ENCODE measurements around the gene ABCA13. TPM values are rescaled to one million over a fixed set of nuclear protein-coding genes. Genes with fewer than 3 reads are reported as not detected.

Gene ABCA13
- polyA plus RNA-seq, 3 donors = 0.10 to 0.41 (median 0.37) TPM

DNA sequence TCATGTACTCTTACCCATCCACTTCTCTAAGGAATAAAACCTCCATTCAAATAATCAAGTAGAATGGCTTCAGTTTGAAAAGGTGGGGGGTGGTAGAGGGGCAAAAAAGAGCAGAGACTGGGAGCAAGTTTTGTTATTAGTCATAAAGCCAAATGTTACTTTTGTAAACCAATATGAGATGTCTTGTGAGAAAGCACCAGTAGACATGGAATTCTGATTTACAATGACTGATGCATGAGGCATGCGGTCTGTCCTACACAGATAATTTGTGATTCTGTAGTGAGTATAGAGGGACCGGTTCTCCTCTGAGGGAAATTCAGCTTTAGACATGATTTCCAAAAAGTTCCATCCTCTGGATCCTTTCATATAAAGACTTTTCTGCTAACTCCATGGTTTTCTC, 12.9 kb upstream of the ABCA13 start:
- no peak overlapping the region for H3K9ac ChIP-seq (ENCODE audit: insufficient read depth, low read length, poor library complexity, severe bottlenecking)
- no peak for TF ChIP-seq CTCF (IDR thresholded peaks at IDR 0.05)
- H3K36me3 ChIP-seq (replicated peaks in 1 of 2; ENCODE audit: control insufficient read depth in 1 of 2, insufficient read depth in 2 of 2, low read length in 2 of 2) = no peaks in the 10 kb centered on the region
- no peak overlapping the region for H3K4me2 ChIP-seq (replicated peaks; ENCODE audit: extremely low read depth, low read length, poor library complexity, severe bottlenecking)
- no peaks in the 10 kb centered on the region for H3K4me1 ChIP-seq (ENCODE audit: control insufficient read depth in 1 of 2, insufficient read depth in 2 of 2, low read length in 2 of 2)
- DNase-seq = no peak
- WGBS (ENCODE audit: insufficient coverage) = no CpG with 5 or more reads among the region's 2 CpGs
- H3K79me2 ChIP-seq (ENCODE audit: insufficient read depth, low read length) = no peaks in the 10 kb centered on the region
- H2AFZ ChIP-seq (ENCODE audit: insufficient read depth, low read depth, low read length, poor library complexity, severe bottlenecking) = no peak overlapping the region
- H3K4me3 ChIP-seq (replicated peaks in 1 of 3; ENCODE audit: low read depth in 2 of 3, low read length in 3 of 3) = no peak overlapping the region
- peaks cover 0 to 3% of the 10 kb centered on the region in 2 donors for H3K9me3 ChIP-seq (replicated peaks in 1 of 2; ENCODE audit: control insufficient read depth in 1 of 2, insufficient read depth in 1 of 2, low read length in 2 of 2)
- Mint-ChIP-seq H3K9me3 (peaks cover 0 to 14% (median 7%) of the 10 kb centered on the region in 7 donors), H3K36me3 (no peaks in the 10 kb centered on the region), H3K4me1 (no peaks in the 10 kb centered on the region), H3K27me3 (ENCODE audit: low read depth in 3 of 3) (peaks cover 0 to 5% (median 5%) of the 10 kb centered on the region in 3 donors), H3K27ac (no peak overlapping the region), H3K4me3 (no peak overlapping the region)
- H4K20me1 ChIP-seq (ENCODE audit: insufficient read depth, low read length) = no peaks in the 10 kb centered on the region
- no peaks in the 10 kb centered on the region for H3K27me3 ChIP-seq (ENCODE audit: control insufficient read depth in 2 of 2, insufficient read depth in 2 of 2, low read length in 2 of 2)
- intact Hi-C loops (cut with micrococcal nuclease) = no loop called here
- no peak overlapping the region for H3K27ac ChIP-seq (ENCODE audit: low read depth in 1 of 2, low read length in 2 of 2)

GRCh38 chr7:48161407-48162125, 9.7 kb upstream of the ABCA13 start:
- H3K27me3 Mint-ChIP-seq (ENCODE audit: low read depth in 3 of 3) = peaks cover 0 to 6% (median 0%) of the 10 kb centered on the region in 3 donors
- no peak overlapping the region for H3K4me2 ChIP-seq (replicated peaks; ENCODE audit: extremely low read depth, low read length, poor library complexity, severe bottlenecking)
- DNase-seq = no peak

More at GRCh38 chr7:48161407-48162125, 9.7 kb upstream of the ABCA13 start:
- Mint-ChIP-seq H3K27ac (no peak overlapping the region), H3K36me3 (no peaks in the 10 kb centered on the region), H3K9me3 (peaks cover 0 to 16% (median 6%) of the 10 kb centered on the region in 7 donors), H3K4me3 (no peak overlapping the region), H3K4me1 (peaks cover 5% of the 10 kb centered on the region)
- H3K27ac ChIP-seq (ENCODE audit: low read depth in 1 of 2, low read length in 2 of 2) = no peak overlapping the region
- H4K20me1 ChIP-seq (ENCODE audit: insufficient read depth, low read length) = no peaks in the 10 kb centered on the region
- no peak overlapping the region for H3K9ac ChIP-seq (ENCODE audit: insufficient read depth, low read length, poor library complexity, severe bottlenecking)
- WGBS (ENCODE audit: insufficient coverage) = no CpG with 5 or more reads among the region's 1 CpG
- H3K4me1 ChIP-seq (ENCODE audit: control insufficient read depth in 1 of 2, insufficient read depth in 2 of 2, low read length in 2 of 2) = no peaks in the 10 kb centered on the region
- no peaks in the 10 kb centered on the region for H3K36me3 ChIP-seq (replicated peaks in 1 of 2; ENCODE audit: control insufficient read depth in 1 of 2, insufficient read depth in 2 of 2, low read length in 2 of 2)
- no peak overlapping the region for H3K4me3 ChIP-seq (replicated peaks in 1 of 3; ENCODE audit: low read depth in 2 of 3, low read length in 3 of 3)
- H3K79me2 ChIP-seq (ENCODE audit: insufficient read depth, low read length) = no peaks in the 10 kb centered on the region
- H3K9me3 ChIP-seq (replicated peaks in 1 of 2; ENCODE audit: control insufficient read depth in 1 of 2, insufficient read depth in 1 of 2, low read length in 2 of 2) = peaks cover 0 to 3% of the 10 kb centered on the region in 2 donors
- intact Hi-C loops (cut with micrococcal nuclease) = no loop called here
- H2AFZ ChIP-seq (ENCODE audit: insufficient read depth, low read depth, low read length, poor library complexity, severe bottlenecking) = no peak overlapping the region
- no peaks in the 10 kb centered on the region for H3K27me3 ChIP-seq (ENCODE audit: control insufficient read depth in 2 of 2, insufficient read depth in 2 of 2, low read length in 2 of 2)
- TF ChIP-seq CTCF (IDR thresholded peaks at IDR 0.05) = no peak
